Epithelial cell of esophagus (primary cell): ENCODE measurements around the gene ALDH3A2.

ENCODE experiments used
- DNase-seq: peaks from one replicate; pipeline ENCODE4 v3.0.0; 2010; ENCODE audit warnings: low read depth
- H3K4me3 ChIP-seq: 2 replicates; pipeline ENCODE4 v1.5.1; 2011; ENCODE audit warnings: mild to moderate bottlenecking, low read length, control low read depth
- TF ChIP-seq, protein P1 (sequence below): IDR thresholded peaks from 2 replicates; pipeline ENCODE4 v1.5.1; 2011; ENCODE audit warnings: low read depth, mild to moderate bottlenecking, low read length, control low read depth, inconsistent platforms; ENCODE audit not compliant: insufficient read depth; ENCODE audit errors: missing control alignments

The ALDH3A2 gene

DNA sequence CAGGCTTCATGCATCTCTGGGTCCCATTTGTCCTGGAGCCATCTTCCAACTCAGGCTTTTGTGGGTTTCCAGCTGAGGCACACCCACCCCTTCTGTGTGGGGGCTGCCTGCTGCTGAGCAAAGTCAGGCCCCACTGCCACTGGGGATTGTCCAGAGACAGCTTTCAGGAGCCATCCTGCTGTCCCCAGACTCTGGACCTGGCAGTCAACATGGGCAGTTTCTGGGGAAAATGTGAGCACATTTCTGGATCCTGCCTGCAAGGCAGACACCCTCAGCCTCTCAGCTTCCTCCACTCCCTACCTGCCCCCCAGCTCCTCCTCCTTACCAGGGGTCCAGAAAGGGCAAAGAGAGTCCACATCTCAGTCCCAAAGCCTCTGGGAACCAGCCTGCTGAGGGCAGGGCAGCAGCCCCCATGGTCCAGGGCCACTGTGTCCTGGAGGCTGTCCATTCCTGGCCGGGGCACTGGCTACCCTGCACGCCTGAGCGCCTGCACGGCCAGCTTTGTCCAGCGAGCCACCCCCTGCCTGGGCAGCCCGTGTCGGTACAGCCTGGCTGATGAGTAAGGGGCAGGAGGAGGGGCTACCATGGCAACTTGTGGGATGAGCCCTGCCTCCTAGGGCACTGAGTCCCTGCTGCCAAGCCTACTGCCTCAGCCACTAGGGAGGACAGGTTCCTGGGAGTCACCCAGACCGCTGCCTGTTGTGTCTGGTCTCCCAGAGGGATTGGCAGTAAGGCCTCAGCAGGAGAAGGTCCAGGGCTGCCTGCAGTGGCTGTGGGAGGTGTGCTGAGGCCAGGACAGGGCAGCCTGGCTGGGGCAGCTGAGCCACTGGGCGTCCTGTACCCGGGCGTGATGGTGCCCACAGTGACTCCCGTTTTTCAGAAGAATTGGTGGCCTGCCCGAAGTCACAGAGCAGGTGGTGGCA lies 67.8 kb downstream of the ALDH3A2 start, which contains the start of gene SLC47A2:
Gene SLC47A2 (minus strand): TSS at position 477 of the 923 bp plus-strand sequence. CDS start 29 bp downstream, at position 448.
- no peak for DNase-seq
- TF ChIP-seq, protein P1, sequence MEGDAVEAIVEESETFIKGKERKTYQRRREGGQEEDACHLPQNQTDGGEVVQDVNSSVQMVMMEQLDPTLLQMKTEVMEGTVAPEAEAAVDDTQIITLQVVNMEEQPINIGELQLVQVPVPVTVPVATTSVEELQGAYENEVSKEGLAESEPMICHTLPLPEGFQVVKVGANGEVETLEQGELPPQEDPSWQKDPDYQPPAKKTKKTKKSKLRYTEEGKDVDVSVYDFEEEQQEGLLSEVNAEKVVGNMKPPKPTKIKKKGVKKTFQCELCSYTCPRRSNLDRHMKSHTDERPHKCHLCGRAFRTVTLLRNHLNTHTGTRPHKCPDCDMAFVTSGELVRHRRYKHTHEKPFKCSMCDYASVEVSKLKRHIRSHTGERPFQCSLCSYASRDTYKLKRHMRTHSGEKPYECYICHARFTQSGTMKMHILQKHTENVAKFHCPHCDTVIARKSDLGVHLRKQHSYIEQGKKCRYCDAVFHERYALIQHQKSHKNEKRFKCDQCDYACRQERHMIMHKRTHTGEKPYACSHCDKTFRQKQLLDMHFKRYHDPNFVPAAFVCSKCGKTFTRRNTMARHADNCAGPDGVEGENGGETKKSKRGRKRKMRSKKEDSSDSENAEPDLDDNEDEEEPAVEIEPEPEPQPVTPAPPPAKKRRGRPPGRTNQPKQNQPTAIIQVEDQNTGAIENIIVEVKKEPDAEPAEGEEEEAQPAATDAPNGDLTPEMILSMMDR, result no peak
- peak within 1 kb of the TSS; percentile 30 for H3K4me3 ChIP-seq

DNA sequence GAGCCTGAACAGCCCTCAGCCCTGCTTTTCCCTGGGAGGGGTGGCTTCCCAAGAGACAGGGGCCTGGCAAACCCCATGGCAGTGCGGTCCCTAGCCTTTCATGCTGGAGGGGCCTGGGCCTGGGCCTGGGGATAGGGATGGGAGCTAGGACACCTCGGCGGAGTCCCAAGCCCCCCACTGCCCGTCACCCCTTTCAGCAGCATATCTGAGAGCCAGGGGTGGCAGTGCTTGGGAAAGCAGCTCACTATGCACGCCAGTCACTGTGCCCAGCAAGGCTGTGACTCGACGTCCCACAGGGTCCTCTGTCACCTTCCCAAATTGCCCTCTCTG lies 68.4 kb downstream of the ALDH3A2 start:
- peak overlapping the region; percentile 30 for H3K4me3 ChIP-seq
- DNase-seq, result no peak
- TF ChIP-seq, protein P1, result no peak

DNA sequence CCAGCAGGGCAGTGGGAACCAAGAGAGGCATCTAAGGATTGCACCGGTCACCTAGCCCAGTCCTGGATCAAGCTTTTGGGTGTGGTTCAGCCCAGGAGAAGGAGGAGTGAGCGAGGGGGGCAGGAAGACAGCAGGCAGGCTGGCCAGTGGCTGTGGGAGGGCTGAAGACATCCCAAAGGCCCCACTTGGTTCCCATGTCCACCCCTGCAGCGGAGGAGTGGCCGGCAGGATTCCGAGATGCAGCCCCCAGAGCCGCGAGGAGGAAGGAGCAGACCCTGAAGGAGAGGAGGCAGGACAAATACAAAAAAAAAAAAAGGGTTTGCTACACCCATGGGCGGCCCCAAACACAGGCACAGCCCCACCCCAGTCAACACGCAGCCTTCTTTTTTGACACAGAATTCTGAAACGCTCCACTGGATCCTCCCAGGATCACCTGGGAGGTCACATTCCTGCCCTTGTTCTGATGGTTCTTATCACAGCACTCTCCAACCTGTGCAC lies 68.9 kb downstream of the ALDH3A2 start:
- DNase-seq, result no peak
- peak overlapping the region; percentile 30 for H3K4me3 ChIP-seq
- TF ChIP-seq, protein P1, result no peak

DNA sequence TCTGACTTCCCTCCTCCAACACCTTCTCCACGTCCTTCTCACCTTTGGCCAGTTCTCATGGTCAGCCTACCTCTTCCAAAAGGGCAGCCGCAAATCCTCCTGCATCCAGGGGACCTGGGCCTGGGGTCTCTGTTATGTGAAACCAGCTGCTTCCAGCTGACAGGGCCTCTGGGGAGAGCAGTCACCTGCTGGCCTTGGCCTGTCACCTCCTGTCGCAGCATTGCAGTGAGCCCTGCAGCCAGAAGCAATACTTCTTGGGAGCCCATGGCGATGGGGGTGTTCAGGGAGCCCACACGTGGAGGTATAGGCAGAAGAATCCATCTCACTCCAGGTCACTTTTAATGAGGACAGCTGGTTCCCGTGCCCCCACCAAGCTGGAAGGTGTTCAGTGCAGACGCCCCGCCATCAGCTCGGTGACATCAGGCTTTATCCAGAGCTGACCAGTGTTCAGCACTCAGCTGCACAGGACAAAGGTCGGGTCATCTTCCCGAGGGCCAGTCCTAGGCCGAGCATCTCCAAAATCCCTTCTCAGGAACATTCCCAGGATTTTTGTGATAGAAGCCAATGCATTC lies 69.6 kb downstream of the ALDH3A2 start:
- TF ChIP-seq, protein P1, result no peak
- DNase-seq, result no peak
- peak overlapping the region; percentile 30 for H3K4me3 ChIP-seq

DNA sequence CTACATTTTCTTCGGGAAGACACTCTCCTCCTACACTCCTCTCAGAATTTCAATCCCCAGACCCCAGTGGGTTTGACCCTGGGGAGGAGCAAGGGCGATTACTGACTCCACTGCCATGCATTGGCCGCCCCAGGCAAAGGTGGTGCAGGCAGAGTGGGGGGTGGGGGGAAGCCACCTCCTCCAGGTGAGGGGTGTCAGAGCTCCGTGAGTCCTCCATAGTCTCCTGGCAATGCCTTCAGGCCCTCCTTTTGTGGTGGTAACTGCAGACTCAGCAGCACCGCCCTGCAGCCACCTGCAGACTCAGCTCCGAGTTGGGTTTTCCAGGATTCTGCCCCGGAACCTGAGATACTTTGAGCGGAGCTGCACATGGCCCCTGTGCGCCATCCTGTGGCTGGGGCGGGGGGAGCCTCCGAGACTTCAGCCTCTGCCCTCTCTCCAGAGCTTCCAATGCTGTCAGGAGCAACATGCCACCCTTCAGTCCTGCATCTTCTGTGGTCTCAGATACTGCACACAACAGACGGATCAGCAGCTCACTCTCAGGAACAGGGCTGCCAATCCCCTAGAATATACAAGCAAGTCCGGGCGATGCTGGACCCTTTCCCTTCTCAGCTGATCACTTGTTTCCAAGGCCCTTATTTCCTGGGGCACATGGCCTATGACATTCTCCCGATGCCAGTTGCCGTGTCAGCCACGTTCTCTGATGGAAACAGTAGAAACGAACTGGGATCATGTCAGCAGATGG lies 70.2 kb downstream of the ALDH3A2 start:
- TF ChIP-seq, protein P1, result peak; percentile 27
- H3K4me3 ChIP-seq, result peak overlapping the region; percentile 30
- DNase-seq, result peak; percentile 46

DNA sequence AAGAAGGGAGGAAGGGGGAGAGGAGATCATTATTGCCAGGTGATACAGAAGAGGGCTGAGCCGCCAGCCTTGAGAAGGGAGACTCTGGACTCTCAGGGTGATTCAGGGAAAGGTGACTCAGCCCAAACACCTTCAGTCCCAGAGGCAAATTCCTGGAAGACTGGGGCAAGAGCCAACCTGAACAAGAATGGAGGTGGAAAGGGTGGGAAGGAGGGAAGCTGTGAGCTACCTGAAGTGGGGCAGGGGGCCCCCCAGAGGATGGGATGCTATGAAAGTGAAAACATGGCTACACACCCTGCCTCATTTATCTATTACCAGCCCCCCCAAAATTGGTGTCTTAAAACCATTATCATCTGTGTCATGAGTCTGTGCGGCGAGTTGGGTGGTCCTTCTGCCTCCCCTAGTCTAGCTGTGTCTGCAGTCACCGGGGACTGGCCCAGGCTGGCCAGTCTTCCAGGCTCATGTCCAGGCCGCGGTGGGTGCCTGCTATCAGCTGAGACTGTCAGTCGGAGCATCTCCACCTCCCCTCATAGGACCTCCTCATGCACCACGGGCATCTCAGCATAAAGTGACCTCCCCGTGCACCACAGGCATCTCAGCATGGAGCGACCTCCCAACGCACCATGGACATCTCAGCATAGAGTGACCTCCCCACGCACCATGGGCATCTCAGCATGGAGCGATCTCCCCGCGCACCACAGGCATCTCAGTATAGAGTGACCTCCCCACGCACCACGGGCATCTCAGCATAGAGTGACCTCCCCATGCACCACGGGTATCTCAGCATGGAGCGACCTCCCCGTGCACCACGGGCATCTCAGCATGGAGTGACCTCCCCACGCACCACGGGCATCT lies 71.0 kb downstream of the ALDH3A2 start:
- peak; percentile 96 for DNase-seq
- H3K4me3 ChIP-seq, result no peak overlapping the region
- TF ChIP-seq, protein P1, result no peak
